NCI-H1048 (cell line): ENCODE data around the gene CHST5.
"Not testable (repeated sequence)": the region's sequence is repeated elsewhere in the genome, so short reads cannot be mapped to it uniquely, and the experiment has no call there.

Experiments
- DNase-seq: peaks from one replicate; lab custom pipeline; 2025; lab: John Stamatoyannopoulos, UW

CHST5 gene

DNA sequence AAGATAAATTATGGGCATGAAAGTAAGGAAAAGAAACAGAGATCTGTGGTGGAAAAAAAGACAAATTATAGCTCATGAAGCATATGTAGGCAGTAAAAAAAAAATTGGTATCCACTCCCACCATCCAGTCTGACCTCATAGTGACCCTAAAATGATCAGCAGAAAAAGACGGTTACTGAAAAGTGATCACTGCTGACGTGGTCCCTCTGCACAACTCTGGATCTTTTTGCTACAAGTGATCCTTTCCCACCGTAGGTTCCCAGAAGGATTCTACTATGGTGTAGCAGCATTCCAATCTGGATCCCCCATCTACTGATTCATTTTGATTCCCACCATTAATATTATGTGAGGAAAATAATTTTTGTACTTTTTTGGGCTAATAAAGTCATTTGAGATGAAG lies 29.8 kb downstream of the CHST5 start:
- no peak for DNase-seq

DNA sequence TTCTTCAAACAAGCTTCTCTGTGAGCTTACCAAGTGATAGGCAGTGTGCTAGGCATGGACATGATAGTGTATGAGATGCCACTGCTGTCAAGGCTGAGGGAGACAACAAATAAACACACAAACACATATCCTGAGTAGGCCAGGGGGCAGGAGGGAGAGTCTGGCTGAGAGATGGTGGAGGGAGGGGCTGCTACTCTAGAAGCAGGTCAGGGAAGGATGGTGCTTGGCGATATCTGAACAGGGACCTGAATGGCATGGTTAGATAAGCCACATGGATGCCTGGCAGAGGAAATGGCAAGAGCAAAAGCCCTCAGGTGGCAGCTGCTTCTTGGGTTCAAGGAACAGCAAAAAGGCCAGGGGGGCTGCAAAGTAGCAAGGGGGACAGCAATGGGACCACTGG lies 32.1 kb downstream of the CHST5 start:
- no peak for DNase-seq

GRCh38 chr16:75502916-75503605 lies 32.8 kb downstream of the CHST5 start:
- no peak for DNase-seq

GRCh38 chr16:75501820-75502219 lies 34.1 kb downstream of the CHST5 start:
- not testable (repeated sequence) for DNase-seq

DNA sequence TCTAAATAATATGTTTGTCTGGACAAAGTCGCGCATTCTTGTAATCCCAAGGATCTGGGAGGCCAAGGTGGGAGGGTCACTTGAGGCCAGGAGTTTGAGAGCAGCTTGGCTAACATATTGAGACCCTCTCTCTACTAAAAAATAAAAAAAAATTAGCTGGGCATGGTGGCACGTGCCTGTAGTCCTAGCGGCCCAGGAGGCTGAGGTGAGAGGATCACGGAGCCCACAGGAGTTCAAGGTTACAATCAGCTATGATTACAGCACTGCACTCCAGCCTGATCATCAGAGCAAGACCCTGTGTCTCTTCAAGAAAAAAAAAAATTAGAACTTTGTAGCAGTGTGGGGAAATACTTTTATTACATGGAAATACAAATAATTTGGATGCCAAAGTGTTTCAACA lies 34.5 kb downstream of the CHST5 start:
- no peak for DNase-seq

- DNase-seq: not testable (repeated sequence)
Measured at GRCh38 chr16:75498605-75499322, 37.1 kb downstream of the CHST5 start.

- no peak for DNase-seq
Measured at GRCh38 chr16:75497558-75497957, 38.4 kb downstream of the CHST5 start.

- DNase-seq: no peak
Measured at GRCh38 chr16:75495076-75495674, 40.7 kb downstream of the CHST5 start, which contains the start of gene CHST6. Gene CHST6, minus strand, starts transcription at chr16:75495441. Its CDS starts 15,613 bp downstream, at chr16:75479828.

- no peak for DNase-seq
Measured at GRCh38 chr16:75494661-75495075, 41.2 kb downstream of the CHST5 start.

GRCh38 chr16:75494184-75494583 lies 41.7 kb downstream of the CHST5 start:
- DNase-seq: no peak

DNA sequence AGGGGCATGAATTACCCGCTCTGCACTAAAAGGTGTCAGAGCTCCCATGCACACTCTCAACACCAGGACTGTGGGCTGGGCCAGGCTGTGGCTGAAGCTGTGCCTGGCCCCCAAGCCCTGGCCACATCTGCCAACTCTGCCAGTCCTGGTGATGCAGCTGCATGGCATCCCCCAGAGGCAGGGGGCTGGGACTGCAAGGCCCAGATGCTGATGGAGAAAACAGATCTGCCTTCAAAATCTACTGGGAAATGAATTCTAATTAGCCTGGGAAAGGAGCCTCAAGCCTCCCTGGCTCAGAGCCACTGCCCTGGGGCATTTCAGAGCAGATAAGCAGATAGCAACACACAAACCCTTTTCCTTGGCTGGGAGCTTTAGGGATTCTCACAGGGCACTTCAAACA lies 44.0 kb downstream of the CHST5 start:
- DNase-seq: no peak

- no peak for DNase-seq
Measured at GRCh38 chr16:75488322-75488721, 47.6 kb downstream of the CHST5 start.

DNA sequence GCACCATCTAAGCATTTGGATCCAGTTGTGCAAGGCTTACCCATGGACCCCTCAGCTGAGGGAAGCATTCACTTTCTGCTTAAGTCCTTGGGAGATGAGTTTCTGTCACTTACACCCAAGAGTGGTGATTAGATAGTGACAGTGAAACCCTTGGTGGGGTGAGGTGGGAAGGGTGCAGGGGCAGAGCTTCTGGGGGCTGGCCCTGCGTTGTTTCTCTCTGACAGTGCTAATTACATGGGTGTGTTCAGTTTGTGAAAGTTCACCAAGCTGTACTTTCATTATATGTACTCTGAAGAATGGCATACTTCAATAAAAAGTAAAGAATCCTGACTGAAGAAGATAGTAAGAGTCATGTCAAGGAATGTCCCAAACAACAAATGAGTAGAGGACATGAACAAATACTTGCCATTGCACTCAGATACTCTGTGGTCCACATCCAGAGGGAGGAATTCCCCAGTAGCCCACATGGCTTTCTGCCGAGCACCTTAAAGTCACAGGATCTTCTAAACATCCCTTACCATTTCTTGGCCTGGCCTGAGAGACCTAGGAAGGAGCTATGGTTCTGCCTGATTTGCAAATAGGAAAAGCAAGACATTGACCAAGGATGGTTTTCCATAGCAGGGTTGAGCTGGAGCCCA lies 49.1 kb downstream of the CHST5 start:
- DNase-seq: no peak

GRCh38 chr16:75486014-75486675 lies 49.8 kb downstream of the CHST5 start:
- DNase-seq: no peak

- DNase-seq: no peak
Measured at GRCh38 chr16:75485230-75486013, 50.5 kb downstream of the CHST5 start.

- DNase-seq: no peak
Measured at GRCh38 chr16:75483222-75483621, 52.7 kb downstream of the CHST5 start.

- DNase-seq: no peak
Measured at GRCh38 chr16:75482434-75483205, 53.3 kb downstream of the CHST5 start.

- DNase-seq: no peak
Measured at GRCh38 chr16:75481475-75481874, 54.4 kb downstream of the CHST5 start.

GRCh38 chr16:75479421-75479990 lies 56.4 kb downstream of the CHST5 start:
- no peak for DNase-seq
